H1 (cell line): ENCODE measurements around the gene CDYL. TPM values are rescaled to one million over a fixed set of nuclear protein-coding genes. Genes with fewer than 3 reads are reported as not detected.

Experiments used
- BACH1 ChIP-seq: IDR thresholded peaks from 2 replicates; pipeline ENCODE4 v1.6.1; 2012; ENCODE audit warnings: low read length, improper control_type of control experiment
- CHD7 ChIP-seq: fragments of 300-600 bp; sonication (generic); IDR thresholded peaks from 2 replicates; pipeline ENCODE4 v1.7.1; 2012; ENCODE audit warnings: low read length, moderate library complexity, mild to moderate bottlenecking, inconsistent platforms; ENCODE audit not compliant: insufficient replicate concordance
- JUN ChIP-seq: IDR thresholded peaks from 2 replicates; pipeline ENCODE4 v1.6.1; 2011; ENCODE audit warnings: low read depth, mild to moderate bottlenecking, improper control_type of control experiment, low read length
- RXRA ChIP-seq: IDR thresholded peaks from 2 replicates; pipeline ENCODE4 v1.6.1; 2011; ENCODE audit warnings: low read depth, mild to moderate bottlenecking, low read length, moderate library complexity; ENCODE audit not compliant: insufficient read depth
- SIX5 ChIP-seq: IDR thresholded peaks from 2 replicates; pipeline ENCODE4 v1.6.1; 2011; ENCODE audit warnings: mild to moderate bottlenecking, low read depth, low read length
- SP1 ChIP-seq: IDR thresholded peaks from 2 replicates; pipeline ENCODE4 v1.6.1; 2011; ENCODE audit warnings: low read depth, low read length
- YY1 ChIP-seq: IDR thresholded peaks from 2 replicates; pipeline ENCODE4 v1.6.1; 2011; ENCODE audit warnings: low read depth, mild to moderate bottlenecking, low read length
- polyA plus RNA-seq, 7 experiments: library from polyadenylated mRNA; depleted of rRNA in 3 of 7; stranded (reverse) in 5 of 7; unstranded in 2 of 7; fragments of >200 nt in 5 of 7; fragments of 200-250 nt in 2 of 7; gene quantifications; 1 replicate in 5 of 7; 2 replicates in 1 of 7; 4 replicates in 1 of 7; pipeline versions ENCODE4 v1.2.1 to v1.2.3, GENCODE V29; 2011 to 2013; ENCODE audit warnings: missing spikeins in 2 of 7, mixed read lengths in 2 of 7
- total RNA-seq: library from RNA; stranded (reverse); fragmentation: NEBNext Ultra II Directional; extraction: Animal tissue kit (Norgen Biotek cat#: 25700); gene quantifications from 2 replicates; pipeline ENCODE4 v1.2.1, GENCODE V29; 2021
- TF ChIP-seq, protein P1 (sequence below): IDR thresholded peaks from 2 replicates; pipeline ENCODE4 v1.6.1; 2012; ENCODE audit warnings: low read length, inconsistent platforms
- TF ChIP-seq, protein P2 (sequence below): IDR thresholded peaks from 2 replicates; pipeline ENCODE4 v1.6.1; 2011; ENCODE audit warnings: low read length, improper control_type of control experiment

Gene CDYL
- total and polyA plus RNA-seq, 2 of the 8 experiments (the other 6 are each of a cell fraction or from before 2014, with no cell fraction given), result 56.4 to 119 TPM

DNA sequence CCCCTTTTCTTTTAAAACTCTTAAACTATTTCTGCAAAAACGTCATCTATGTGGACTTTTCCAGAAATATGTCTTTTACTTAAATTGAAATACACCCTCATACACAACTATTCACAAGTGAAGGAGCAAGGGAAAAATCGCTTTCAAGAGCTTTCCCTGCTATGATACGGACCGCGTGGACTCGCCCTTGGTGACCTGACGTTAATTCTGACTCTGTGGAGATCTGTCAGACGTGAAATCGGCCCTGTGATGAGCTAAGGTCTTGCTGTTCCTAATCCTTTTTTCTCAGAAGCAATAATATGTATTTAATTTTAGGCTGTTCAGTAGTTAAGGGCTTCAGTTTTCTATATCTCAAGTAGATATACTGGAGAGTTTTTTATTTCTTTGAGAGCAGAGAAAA lies 114.0 kb downstream of the CDYL start (continued):
- no peak for TF ChIP-seq CHD7
- TF ChIP-seq, protein P1, sequence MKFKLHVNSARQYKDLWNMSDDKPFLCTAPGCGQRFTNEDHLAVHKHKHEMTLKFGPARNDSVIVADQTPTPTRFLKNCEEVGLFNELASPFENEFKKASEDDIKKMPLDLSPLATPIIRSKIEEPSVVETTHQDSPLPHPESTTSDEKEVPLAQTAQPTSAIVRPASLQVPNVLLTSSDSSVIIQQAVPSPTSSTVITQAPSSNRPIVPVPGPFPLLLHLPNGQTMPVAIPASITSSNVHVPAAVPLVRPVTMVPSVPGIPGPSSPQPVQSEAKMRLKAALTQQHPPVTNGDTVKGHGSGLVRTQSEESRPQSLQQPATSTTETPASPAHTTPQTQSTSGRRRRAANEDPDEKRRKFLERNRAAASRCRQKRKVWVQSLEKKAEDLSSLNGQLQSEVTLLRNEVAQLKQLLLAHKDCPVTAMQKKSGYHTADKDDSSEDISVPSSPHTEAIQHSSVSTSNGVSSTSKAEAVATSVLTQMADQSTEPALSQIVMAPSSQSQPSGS, result no peak
- TF ChIP-seq BACH1, result no peak
- TF ChIP-seq SP1, result no peak
- TF ChIP-seq YY1, result no peak
- no peak for TF ChIP-seq SIX5
- TF ChIP-seq JUN, result no peak
- TF ChIP-seq RXRA, result no peak
- TF ChIP-seq, protein P2, sequence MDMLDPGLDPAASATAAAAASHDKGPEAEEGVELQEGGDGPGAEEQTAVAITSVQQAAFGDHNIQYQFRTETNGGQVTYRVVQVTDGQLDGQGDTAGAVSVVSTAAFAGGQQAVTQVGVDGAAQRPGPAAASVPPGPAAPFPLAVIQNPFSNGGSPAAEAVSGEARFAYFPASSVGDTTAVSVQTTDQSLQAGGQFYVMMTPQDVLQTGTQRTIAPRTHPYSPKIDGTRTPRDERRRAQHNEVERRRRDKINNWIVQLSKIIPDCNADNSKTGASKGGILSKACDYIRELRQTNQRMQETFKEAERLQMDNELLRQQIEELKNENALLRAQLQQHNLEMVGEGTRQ, result no peak
